Chondrocyte (in vitro differentiated cells): ENCODE measurements around the gene MCF2L2. TPM values are rescaled to one million over a fixed set of nuclear protein-coding genes. Genes with fewer than 3 reads are reported as not detected.

Experiments
- DNase-seq: peaks from one replicate; pipeline ENCODE4 v3.0.0; 2021; ENCODE audit warnings: mixed read lengths, low spot score
- H3K27ac Mint-ChIP-seq: one replicate; pipeline ENCODE4 v1.8.0; 2021; ENCODE audit warnings: mild to moderate bottlenecking, moderate library complexity, mixed read lengths; ENCODE audit not compliant: unreplicated experiment
- H3K27me3 Mint-ChIP-seq: 2 replicates; pipeline ENCODE4 v1.8.0; 2021; ENCODE audit warnings: low read depth, mixed read lengths
- H3K36me3 Mint-ChIP-seq: 2 replicates; pipeline ENCODE4 v1.8.0; 2021; ENCODE audit warnings: low read depth, mixed read lengths
- H3K4me1 Mint-ChIP-seq: 2 replicates; pipeline ENCODE4 v1.8.0; 2021; ENCODE audit warnings: low read depth, mild to moderate bottlenecking, mixed read lengths
- H3K4me3 Mint-ChIP-seq: one replicate; pipeline ENCODE4 v1.8.0; 2021; ENCODE audit warnings: mild to moderate bottlenecking, moderate library complexity, mixed read lengths; ENCODE audit not compliant: unreplicated experiment
- H3K9me3 Mint-ChIP-seq: 2 replicates; pipeline ENCODE4 v1.8.0; 2021; ENCODE audit warnings: low read depth, mixed read lengths
- total RNA-seq: library from RNA; stranded (reverse); gene quantifications from 3 replicates; pipeline ENCODE4 v1.2.1, GENCODE V29; 2021
- TF ChIP-seq, protein P1 (sequence below): fragments of 200-600 bp; sonication (generic); IDR thresholded peaks from 2 replicates; pipeline ENCODE4 v1.5.0; 2021; ENCODE audit warnings: antibody characterized with exemption, mild to moderate bottlenecking, moderate library complexity

MCF2L2 gene
- total RNA-seq, 1 donor from 2014 or later: 2.6 TPM

DNA sequence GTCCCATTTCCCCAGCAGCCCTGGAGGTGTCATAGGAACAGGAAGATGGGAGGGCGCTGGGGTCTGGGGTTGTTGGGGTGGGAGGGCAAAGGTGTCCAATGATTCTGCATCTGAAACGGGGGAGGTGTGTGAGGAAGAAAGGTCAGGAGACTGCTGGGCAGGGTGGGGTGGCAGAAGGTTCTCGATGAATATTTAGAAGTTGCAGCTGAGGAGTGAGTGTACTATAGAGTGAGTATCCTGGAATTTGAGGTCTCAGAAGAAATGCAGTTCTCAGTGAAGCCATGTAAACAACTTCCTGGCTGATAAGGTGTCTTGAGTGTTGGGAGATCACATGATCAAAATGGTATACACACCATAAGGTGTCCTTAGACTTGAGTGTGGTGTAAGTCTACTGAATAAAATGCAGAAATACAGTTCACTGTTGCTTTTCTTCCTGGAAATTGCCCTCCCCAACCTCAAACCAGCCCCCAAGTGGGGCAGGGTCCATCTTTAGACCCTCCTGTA lies 165.5 kb downstream of the MCF2L2 start:
- TF ChIP-seq, protein P1, sequence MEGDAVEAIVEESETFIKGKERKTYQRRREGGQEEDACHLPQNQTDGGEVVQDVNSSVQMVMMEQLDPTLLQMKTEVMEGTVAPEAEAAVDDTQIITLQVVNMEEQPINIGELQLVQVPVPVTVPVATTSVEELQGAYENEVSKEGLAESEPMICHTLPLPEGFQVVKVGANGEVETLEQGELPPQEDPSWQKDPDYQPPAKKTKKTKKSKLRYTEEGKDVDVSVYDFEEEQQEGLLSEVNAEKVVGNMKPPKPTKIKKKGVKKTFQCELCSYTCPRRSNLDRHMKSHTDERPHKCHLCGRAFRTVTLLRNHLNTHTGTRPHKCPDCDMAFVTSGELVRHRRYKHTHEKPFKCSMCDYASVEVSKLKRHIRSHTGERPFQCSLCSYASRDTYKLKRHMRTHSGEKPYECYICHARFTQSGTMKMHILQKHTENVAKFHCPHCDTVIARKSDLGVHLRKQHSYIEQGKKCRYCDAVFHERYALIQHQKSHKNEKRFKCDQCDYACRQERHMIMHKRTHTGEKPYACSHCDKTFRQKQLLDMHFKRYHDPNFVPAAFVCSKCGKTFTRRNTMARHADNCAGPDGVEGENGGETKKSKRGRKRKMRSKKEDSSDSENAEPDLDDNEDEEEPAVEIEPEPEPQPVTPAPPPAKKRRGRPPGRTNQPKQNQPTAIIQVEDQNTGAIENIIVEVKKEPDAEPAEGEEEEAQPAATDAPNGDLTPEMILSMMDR: no peak
- no peaks in the 10 kb centered on the region for H3K27me3 Mint-ChIP-seq
- peaks cover 28% of the 10 kb centered on the region for H3K4me1 Mint-ChIP-seq
- DNase-seq: no peak
- H3K27ac Mint-ChIP-seq: no peak overlapping the region
- no peaks in the 10 kb centered on the region for H3K9me3 Mint-ChIP-seq
- no peaks in the 10 kb centered on the region for H3K36me3 Mint-ChIP-seq
- no peak overlapping the region for H3K4me3 Mint-ChIP-seq

DNA sequence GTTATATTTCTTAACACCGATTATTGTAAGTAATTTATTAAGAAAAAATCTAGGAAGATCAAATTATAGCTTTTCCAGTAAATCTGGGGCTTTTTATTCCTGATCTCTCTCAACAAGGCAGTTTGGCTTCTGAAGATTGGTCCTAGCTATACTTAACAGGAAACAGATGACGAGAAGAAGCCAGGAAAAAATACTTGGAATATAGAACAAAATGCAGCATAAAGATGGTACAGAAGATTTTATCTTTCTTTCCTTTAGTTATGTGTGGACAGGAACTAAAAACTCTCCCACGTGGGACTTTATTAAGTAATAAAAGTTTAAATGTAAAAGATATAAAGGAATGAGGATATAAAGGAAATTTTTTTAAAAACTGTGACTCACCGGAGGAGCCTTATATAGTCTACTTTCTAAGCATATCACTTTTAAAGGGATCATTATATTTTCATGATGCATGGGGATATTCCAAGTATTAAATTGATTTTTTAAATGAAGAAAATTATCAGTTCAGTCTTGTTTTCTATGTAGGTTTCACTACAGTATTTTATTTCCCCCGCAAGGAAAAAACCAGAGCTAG lies 167.2 kb downstream of the MCF2L2 start:
- no peak for DNase-seq
- Mint-ChIP-seq H3K4me1 (peaks cover 41% of the 10 kb centered on the region), H3K27me3 (no peaks in the 10 kb centered on the region), H3K36me3 (no peaks in the 10 kb centered on the region), H3K27ac (no peak overlapping the region), H3K4me3 (no peak overlapping the region), H3K9me3 (no peaks in the 10 kb centered on the region)
- TF ChIP-seq, protein P1: no peak

DNA sequence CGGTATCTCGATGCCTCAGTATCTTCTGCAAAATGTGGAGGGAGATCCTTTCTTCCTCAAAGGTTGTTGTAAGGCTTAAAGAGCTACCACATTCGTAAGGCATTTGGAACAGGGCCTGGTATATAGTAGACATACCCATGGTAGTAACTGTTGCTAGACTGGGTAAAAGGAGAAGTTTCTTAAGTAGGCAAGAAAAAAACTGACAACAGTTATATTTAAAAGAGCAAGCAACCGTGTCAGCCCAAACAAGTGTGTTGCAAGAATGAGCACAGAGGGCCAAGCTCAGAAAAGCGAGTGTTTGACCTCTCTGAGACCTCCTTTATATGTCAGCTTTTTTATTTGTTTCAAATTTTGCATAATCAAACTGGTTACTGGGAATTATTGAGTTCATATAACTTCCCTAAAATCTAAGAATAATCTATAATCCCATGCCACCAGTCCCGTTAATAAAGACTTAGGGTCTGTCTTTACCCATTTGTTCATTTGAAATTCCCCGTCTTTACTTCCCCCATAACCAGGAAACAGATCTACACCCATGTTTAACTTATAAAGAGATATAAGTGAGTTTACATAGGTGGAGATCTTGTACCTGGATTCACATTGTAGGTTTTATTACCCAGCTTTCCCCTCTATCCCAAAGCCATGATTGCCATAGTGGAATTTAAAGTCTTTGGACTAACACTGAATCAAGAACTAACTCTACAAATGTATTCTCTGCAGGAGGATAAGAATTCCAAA lies 168.1 kb downstream of the MCF2L2 start:
- TF ChIP-seq, protein P1: no peak
- no peaks in the 10 kb centered on the region for H3K9me3 Mint-ChIP-seq
- H3K4me3 Mint-ChIP-seq: no peak overlapping the region
- no peak overlapping the region for H3K27ac Mint-ChIP-seq
- no peaks in the 10 kb centered on the region for H3K27me3 Mint-ChIP-seq
- DNase-seq: no peak
- no peaks in the 10 kb centered on the region for H3K36me3 Mint-ChIP-seq
- peaks cover 45% of the 10 kb centered on the region for H3K4me1 Mint-ChIP-seq

DNA sequence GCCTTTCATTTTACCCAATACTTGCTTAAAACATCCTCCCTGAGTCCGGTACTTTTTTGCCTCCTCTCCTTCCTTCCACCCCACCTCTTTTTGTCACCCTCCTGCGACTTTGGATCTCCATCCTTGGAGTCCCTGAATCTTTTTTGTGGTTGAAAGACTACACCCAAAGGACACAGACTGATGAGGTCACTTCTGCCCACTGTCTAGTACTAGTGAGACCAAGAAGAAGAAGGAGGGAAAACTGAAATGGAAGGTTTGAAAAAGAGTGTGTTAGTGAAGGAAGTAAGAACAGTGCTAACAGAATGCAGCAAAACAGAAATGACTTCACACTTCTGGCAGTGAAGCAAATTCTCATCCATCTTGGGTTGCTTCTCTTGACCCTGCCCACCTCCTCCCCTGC lies 168.8 kb downstream of the MCF2L2 start:
- Mint-ChIP-seq H3K9me3 (no peaks in the 10 kb centered on the region), H3K4me3 (no peak overlapping the region), H3K36me3 (no peaks in the 10 kb centered on the region), H3K27ac (peak overlapping the region; percentile 62), H3K4me1 (peaks cover 53% of the 10 kb centered on the region), H3K27me3 (no peaks in the 10 kb centered on the region)
- TF ChIP-seq, protein P1: no peak
- no peak for DNase-seq

DNA sequence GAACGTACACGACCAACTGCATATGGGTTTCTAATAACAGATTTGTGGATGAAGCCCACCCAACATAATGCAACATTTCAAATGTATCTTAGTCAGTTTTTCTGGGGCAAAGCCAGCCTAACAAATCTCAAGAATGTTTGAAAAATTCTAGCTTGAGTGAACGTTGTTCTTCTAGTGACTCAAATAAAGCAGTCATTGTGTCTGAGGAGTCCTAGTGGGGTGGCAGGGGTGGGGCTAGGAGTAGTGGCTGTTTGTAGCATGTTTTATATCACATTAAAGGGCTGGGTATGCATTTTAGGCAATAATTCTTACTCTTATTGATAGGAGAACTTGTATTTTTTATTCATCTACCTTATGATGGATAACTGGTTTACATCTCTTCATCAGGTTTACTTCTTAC lies 169.3 kb downstream of the MCF2L2 start:
- no peak for DNase-seq
- Mint-ChIP-seq H3K9me3 (no peaks in the 10 kb centered on the region), H3K36me3 (no peaks in the 10 kb centered on the region), H3K4me3 (no peak overlapping the region), H3K27me3 (no peaks in the 10 kb centered on the region), H3K27ac (no peak overlapping the region), H3K4me1 (peaks cover 53% of the 10 kb centered on the region)
- TF ChIP-seq, protein P1: no peak
